GM08714 (cell line): ENCODE results near the gene FABP1.

Experiments
- H3K4me3 ChIP-seq: fragments of 200-500 bp; sonication (Bioruptor generic); 2 replicates; pipeline ENCODE4 v1.5.1; 2014; ENCODE audit warnings: mild to moderate bottlenecking, low read length, inconsistent platforms
- ZNF274 ChIP-seq: IDR thresholded peaks from 2 replicates; pipeline ENCODE4 v1.6.1; 2012; ENCODE audit warnings: mild to moderate bottlenecking, low read depth, low read length

Gene FABP1

GRCh38 chr2:88146590-88146989 is 18.7 kb upstream of the FABP1 start:
- no peak for TF ChIP-seq ZNF274
- no peak overlapping the region for H3K4me3 ChIP-seq

DNA sequence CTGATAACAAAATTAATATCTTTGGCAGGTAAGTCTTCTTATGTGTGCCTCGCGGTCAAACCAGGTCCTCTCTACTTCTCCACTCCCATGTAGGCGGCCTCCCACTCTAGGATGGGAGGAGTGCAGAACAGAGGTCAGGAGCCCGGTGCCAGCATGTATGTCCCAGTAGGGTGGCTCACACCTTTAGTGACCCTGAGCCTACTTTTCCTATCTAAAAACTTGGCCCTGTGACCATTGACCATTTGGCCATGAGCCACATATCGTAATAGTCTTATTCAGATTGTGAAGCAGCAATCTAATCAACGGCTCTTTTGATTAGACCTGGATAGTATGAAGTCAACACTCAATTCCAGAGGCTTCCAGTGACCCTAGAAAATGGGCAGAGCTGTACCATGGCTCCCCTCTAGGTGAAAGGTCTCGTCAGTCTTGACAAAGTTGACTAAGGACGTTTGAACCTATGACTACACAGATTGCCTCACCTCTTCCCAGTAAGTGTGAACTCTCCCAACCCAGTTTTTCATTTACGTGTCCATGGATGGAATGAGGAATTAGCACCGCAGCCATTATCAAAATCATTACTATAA is 17.1 kb upstream of the FABP1 start:
- no peak overlapping the region for H3K4me3 ChIP-seq
- TF ChIP-seq ZNF274, result no peak

DNA sequence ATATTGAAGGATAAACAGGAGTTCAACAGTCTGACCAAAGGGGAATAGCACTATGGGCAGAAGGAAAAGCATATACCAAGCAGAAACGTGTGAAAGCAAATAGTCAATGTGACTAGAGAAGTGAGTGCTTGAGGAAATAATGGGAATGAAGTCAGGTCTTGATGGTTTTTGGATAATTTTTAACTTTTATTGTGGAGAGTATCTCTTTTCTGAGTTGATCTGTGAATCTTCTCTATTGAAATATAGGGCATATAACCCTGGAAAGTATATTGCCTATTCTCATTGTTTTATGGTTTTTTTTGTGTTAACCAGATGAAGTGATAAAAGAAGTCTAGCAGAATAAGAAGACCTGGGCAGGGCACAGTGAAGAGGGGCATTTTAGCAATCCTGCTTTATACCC is 16.4 kb upstream of the FABP1 start:
- no peak overlapping the region for H3K4me3 ChIP-seq
- TF ChIP-seq ZNF274, result no peak

GRCh38 chr2:88141952-88142351 is 14.1 kb upstream of the FABP1 start:
- no peak overlapping the region for H3K4me3 ChIP-seq
- no peak for TF ChIP-seq ZNF274

DNA sequence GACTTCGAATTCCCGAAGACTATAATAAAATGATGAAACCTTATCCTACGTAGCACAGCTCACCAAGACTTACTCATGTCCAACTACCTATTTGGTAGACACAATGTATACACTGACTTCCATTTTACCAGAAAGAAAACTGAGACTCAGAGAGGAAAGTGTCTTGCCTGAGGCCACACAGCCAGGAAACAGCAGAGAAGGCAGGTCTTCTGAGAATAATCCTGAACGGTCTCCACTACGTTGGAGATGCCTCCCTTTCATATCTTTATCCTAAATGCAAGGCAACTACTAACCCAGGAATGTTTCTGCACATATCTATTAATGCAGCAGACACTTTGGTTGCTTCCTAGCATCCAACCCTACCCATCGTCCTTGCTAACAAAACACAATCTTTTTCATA is 11.9 kb upstream of the FABP1 start:
- H3K4me3 ChIP-seq, result no peak overlapping the region
- TF ChIP-seq ZNF274, result no peak

- no peak for TF ChIP-seq ZNF274
- H3K4me3 ChIP-seq, result no peak overlapping the region
Measured at GRCh38 chr2:88139203-88139702, 11.4 kb upstream of the FABP1 start.

- no peak overlapping the region for H3K4me3 ChIP-seq
- TF ChIP-seq ZNF274, result no peak
Measured at GRCh38 chr2:88137833-88138232, 10.0 kb upstream of the FABP1 start.

DNA sequence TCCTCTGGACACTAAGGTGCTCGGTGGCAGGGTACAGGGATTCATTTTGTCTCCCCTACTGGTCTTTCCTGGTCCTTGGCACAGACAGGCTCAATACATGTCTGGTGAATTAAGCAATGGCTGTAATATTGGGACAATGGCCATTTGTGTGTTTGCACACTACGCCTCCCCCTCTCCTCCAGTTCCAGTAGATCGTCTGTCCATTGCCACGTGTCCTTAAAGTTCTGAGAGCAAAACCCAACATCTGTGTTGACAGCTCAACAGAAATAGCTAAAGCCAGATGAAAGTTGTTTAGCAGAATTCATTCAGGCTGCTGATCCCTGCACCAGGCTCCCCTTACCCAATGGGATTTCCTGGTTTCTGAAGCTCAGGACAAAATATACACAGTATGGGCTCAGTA is 9.0 kb upstream of the FABP1 start:
- no peak overlapping the region for H3K4me3 ChIP-seq
- no peak for TF ChIP-seq ZNF274

DNA sequence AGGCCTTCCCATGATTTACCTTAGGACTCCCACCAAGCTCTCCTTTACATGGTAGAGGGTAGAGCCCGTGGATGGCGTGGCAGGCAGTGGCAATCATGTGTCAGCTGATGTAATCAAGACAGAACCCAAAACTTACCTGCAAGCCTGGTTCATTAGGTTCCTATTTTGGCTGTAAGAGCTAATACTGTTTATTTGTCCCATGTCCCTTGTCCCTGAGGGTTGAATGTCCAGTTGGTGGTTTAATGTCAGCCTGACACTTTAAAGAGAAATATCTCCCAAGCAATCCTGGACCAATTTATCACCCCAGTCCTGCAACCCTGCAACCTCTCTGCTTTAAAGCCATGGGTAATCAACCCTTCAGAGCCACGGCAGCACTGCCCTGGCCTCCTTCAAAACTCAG is 6.0 kb upstream of the FABP1 start:
- TF ChIP-seq ZNF274, result no peak
- H3K4me3 ChIP-seq, result no peak overlapping the region

- no peak overlapping the region for H3K4me3 ChIP-seq
- TF ChIP-seq ZNF274, result no peak
Measured at GRCh38 chr2:88131999-88132368, 4.1 kb upstream of the FABP1 start.

DNA sequence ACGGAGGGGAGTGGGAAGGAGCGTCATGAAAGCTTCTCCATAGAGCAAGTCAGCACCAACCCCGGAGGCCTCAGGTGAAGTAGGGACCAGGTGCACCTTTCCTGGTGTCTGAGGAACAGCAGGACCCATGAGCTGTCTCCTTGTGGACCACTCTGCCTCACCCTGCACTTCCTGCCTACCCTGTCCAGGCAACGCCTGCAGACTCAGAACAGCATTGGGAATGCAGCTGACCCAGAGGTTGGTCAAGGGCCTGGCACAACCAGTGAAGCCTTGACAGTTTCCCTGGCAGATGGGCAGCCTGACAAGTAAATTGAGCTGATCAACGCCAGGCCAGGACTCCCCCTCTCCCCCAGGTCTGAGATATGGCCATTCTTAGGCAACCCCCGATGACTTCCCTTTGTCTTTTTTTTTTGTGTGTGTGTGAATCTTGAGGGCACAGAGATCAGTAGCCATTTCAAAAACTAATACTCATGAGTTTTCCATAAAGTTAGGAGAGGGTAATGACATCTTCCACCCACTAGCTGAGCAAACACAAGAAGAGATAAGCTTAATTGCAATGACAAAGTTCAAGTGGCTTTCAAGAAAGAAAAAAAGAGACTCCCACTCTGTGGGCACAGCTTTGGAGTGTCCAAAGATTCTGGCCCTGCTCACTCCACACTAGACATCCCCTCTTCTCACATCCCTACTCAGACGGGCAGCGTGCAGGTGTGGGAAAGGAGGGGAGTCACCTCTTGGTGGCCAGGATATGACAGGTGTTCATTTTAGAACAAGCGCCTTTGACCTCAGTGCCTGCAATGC is 3.5 kb upstream of the FABP1 start:
- H3K4me3 ChIP-seq, result no peak overlapping the region
- no peak for TF ChIP-seq ZNF274

- H3K4me3 ChIP-seq, result no peak overlapping the region
- TF ChIP-seq ZNF274, result no peak
Measured at GRCh38 chr2:88129313-88129959, 1.6 kb upstream of the FABP1 start.

- no peak for TF ChIP-seq ZNF274
- H3K4me3 ChIP-seq, result no peak overlapping the region
Measured at GRCh38 chr2:88128654-88129312, 921 bp upstream of the FABP1 start.

DNA sequence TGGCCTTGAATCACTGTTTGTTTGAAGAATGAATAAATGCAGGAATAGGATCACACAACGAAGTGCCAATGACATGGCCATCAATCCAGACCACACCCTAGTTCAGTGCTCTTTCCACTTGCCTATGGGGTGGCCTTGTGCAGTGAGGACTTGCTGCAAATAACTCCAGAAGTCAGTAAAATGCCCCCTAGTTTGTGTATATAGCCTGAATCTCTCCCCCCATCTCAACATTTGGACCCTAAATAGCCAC is 299 bp downstream of the FABP1 start:
- no peak for TF ChIP-seq ZNF274
- H3K4me3 ChIP-seq, result no peak overlapping the region
